Testis (tissue), 2 donors: ENCODE measurements around the gene ATP7B.

Experiments
- POLR2A ChIP-seq: fragments of 450-650 bp; IDR thresholded peaks from one replicate; pipeline ENCODE4 v1.6.1; 2017; ENCODE audit warnings: antibody characterized with exemption, mild to moderate bottlenecking, moderate library complexity
- TF ChIP-seq, protein P1 (sequence below), 3 experiments: fragments of 450-650 bp in 2 of 3; fragments of 200-600 bp in 1 of 3; sonication (generic) in 1 of 3; IDR thresholded peaks; one replicate each; pipeline ENCODE4 v1.5.1; 2016 to 2019; ENCODE audit warnings: antibody characterized with exemption in 3 of 3, mild to moderate bottlenecking in 2 of 3, moderate library complexity in 1 of 3

DNA sequence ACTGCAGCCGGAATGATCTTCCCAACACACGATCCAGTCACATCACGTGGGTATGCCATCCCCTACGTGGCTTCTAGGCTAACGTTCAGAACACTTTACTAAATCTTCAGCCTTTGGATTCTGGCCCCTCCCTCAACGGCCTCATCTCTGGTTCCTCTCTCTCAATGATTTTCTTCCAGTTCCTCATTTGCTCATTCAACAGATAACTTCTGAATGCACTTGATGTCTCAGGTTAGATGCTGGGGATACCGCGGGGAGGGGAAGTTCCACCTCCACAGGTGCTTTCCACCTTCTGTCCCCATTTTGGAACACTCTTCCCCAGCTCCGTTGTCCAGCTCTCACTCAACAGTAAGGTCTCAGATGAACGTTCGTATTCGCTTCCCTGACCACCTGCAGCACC lies 66.1 kb downstream of the ATP7B start:
- TF ChIP-seq, protein P1, sequence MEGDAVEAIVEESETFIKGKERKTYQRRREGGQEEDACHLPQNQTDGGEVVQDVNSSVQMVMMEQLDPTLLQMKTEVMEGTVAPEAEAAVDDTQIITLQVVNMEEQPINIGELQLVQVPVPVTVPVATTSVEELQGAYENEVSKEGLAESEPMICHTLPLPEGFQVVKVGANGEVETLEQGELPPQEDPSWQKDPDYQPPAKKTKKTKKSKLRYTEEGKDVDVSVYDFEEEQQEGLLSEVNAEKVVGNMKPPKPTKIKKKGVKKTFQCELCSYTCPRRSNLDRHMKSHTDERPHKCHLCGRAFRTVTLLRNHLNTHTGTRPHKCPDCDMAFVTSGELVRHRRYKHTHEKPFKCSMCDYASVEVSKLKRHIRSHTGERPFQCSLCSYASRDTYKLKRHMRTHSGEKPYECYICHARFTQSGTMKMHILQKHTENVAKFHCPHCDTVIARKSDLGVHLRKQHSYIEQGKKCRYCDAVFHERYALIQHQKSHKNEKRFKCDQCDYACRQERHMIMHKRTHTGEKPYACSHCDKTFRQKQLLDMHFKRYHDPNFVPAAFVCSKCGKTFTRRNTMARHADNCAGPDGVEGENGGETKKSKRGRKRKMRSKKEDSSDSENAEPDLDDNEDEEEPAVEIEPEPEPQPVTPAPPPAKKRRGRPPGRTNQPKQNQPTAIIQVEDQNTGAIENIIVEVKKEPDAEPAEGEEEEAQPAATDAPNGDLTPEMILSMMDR (IDR thresholded peaks at IDR 0.05), result no peak
- TF ChIP-seq POLR2A, result no peak
